Epithelial cell of esophagus (primary cell): ENCODE data around the gene EIF4E2.
"Not testable (repeated sequence)": the region's sequence is repeated elsewhere in the genome, so short reads cannot be mapped to it uniquely, and the experiment has no call there.

ENCODE experiments used
- DNase-seq: peaks from one replicate; pipeline ENCODE4 v3.0.0; 2010; ENCODE audit warnings: low read depth
- H3K4me3 ChIP-seq: 2 replicates; pipeline ENCODE4 v1.5.1; 2011; ENCODE audit warnings: mild to moderate bottlenecking, low read length, control low read depth
- CTCF ChIP-seq: IDR thresholded peaks from 2 replicates; pipeline ENCODE4 v1.5.1; 2011; ENCODE audit warnings: low read depth, mild to moderate bottlenecking, low read length, control low read depth, inconsistent platforms; ENCODE audit not compliant: insufficient read depth; ENCODE audit errors: missing control alignments

Gene EIF4E2

GRCh38 chr2:232569541-232569940, 19.1 kb downstream of the EIF4E2 start:
- DNase-seq, result no peak

GRCh38 chr2:232570481-232570880, 20.0 kb downstream of the EIF4E2 start:
- DNase-seq, H3K4me3 ChIP-seq: not testable (repeated sequence)

More at GRCh38 chr2:232569541-232569940, 19.1 kb downstream of the EIF4E2 start:
- no peak overlapping the region for H3K4me3 ChIP-seq
- no peak for TF ChIP-seq CTCF

GRCh38 chr2:232571026-232571474, 20.6 kb downstream of the EIF4E2 start:
- TF ChIP-seq CTCF, result no peak
- H3K4me3 ChIP-seq, result no peak overlapping the region
- DNase-seq, result no peak

- no peak overlapping the region for H3K4me3 ChIP-seq
- no peak for DNase-seq
- TF ChIP-seq CTCF, result no peak
Observed at GRCh38 chr2:232573042-232573441, 22.6 kb downstream of the EIF4E2 start.

- no peak for TF ChIP-seq CTCF
- H3K4me3 ChIP-seq, result no peak overlapping the region
- DNase-seq, result no peak
Observed at GRCh38 chr2:232573771-232574435, 23.4 kb downstream of the EIF4E2 start.

- H3K4me3 ChIP-seq, result no peak overlapping the region
- no peak for TF ChIP-seq CTCF
- DNase-seq, result peak; percentile 72
Observed at GRCh38 chr2:232574674-232575403, 24.4 kb downstream of the EIF4E2 start.

GRCh38 chr2:232575404-232575746, 24.9 kb downstream of the EIF4E2 start:
- no peak overlapping the region for H3K4me3 ChIP-seq
- no peak for TF ChIP-seq CTCF
- no peak for DNase-seq
